Measurements from ENCODE around the gene NHERF2.
"Not testable (repeated sequence)": the region's sequence is repeated elsewhere in the genome, so short reads cannot be mapped to it uniquely, and the experiment has no call there.

Gene NHERF2

GRCh38 chr16:2033057-2033908 lies 6.6 kb downstream of the NHERF2 start:
- H3K36me3 ChIP-seq (ENCODE audit: control insufficient read depth, low read depth, low read length): no peaks in the 10 kb centered on the region
- H3K4me3 ChIP-seq (ENCODE audit: low read length): no peak overlapping the region
- peaks cover 4% of the 10 kb centered on the region for H3K27me3 ChIP-seq (ENCODE audit: control insufficient read depth, insufficient read depth, low read length)
- no peaks in the 10 kb centered on the region for H3K9me3 ChIP-seq (ENCODE audit: control insufficient read depth, low read depth, low read length)
- no peak overlapping the region for H3K9ac ChIP-seq (ENCODE audit: low read length)
- no peak overlapping the region for H3K27ac ChIP-seq (ENCODE audit: low read length)
- H3K4me1 ChIP-seq (ENCODE audit: control insufficient read depth, low read depth, low read length): no peaks in the 10 kb centered on the region

DNA sequence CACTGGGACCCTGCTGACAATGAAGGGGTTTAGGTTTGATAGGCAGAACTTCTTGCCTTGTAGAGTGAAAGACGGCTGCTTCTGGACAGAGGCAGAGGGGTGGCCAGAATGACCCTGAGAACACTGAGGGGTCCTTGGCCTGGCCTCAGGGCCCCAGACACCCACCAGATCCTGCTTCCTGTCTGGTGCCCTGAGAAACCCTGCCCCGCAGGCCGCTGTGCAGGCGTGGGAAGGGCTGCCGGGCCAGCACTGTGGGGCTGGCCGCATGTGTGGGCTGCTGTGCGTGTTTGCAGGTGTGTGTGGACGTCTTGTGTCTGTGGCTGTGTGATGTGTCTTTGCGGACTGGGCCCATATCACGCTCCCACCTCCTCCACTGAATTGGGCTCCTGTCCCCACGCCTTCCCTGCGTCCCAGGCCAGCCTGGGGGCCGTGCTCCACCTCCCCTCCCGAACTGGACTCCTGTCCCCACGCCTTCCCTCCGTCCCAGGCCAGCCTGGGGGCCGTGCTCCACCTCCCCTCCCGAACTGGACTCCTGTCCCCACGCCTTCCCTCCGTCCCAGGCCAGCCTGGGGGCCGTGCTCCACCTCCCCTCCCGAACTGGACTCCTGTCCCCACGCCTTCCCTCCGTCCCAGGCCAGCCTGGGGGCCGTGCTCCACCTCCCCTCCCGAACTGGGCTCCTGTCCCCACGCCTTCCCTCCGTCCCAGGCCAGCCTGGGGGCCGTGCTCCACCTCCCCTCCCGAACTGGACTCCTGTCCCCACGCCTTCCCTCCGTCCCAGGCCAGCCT lies 7.4 kb downstream of the NHERF2 start:
- not testable (repeated sequence) for H3K9me3 ChIP-seq (ENCODE audit: control insufficient read depth, low read depth, low read length)

DNA sequence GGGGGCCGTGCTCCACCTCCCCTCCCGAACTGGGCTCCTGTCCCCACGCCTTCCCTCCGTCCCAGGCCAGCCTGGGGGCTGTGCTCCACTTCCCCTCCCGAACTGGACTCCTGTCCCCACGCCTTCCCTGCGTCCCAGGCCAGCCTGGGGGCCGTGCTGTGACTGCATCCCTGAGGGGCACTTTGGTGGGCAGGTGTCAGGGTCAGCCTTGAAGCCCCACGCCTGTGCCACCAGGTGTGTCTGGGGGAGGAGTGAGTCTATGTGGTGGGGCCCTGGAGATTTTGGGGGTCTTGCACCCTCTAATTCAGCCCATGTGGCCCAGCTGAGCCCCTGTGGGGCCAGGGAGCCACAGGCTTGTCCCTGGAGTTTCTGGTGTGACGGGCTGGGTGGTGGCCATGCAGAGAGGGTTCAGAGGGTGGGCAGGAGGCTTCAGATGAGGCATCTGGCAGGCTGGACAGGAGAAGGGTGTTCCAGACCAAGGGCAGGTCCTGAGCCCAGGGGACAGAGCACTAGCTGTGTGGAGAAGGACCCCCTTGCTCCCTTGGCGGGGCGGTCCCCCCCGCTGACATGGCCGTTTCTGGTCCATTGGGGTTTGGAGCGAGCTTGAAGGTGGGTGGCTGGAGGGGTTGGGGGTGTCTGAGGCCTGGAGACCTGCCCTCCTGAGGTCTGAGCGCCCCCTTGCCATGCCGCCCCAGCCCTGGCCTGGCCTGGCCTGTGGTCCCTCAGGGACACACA lies 8.2 kb downstream of the NHERF2 start:
- Histone ChIP-seq H3K9ac (ENCODE audit: low read length) (no peak overlapping the region), H3K27ac (ENCODE audit: low read length) (no peak overlapping the region)

More for the DNA sequence above, 7.4 kb downstream of the NHERF2 start:
- not testable (repeated sequence) for H3K9ac ChIP-seq (ENCODE audit: low read length); H3K27me3 ChIP-seq (ENCODE audit: control insufficient read depth, insufficient read depth, low read length); H3K4me1 ChIP-seq (ENCODE audit: control insufficient read depth, low read depth, low read length); H3K36me3 ChIP-seq (ENCODE audit: control insufficient read depth, low read depth, low read length); H3K4me3 ChIP-seq (ENCODE audit: low read length); H3K27ac ChIP-seq (ENCODE audit: low read length)

DNA sequence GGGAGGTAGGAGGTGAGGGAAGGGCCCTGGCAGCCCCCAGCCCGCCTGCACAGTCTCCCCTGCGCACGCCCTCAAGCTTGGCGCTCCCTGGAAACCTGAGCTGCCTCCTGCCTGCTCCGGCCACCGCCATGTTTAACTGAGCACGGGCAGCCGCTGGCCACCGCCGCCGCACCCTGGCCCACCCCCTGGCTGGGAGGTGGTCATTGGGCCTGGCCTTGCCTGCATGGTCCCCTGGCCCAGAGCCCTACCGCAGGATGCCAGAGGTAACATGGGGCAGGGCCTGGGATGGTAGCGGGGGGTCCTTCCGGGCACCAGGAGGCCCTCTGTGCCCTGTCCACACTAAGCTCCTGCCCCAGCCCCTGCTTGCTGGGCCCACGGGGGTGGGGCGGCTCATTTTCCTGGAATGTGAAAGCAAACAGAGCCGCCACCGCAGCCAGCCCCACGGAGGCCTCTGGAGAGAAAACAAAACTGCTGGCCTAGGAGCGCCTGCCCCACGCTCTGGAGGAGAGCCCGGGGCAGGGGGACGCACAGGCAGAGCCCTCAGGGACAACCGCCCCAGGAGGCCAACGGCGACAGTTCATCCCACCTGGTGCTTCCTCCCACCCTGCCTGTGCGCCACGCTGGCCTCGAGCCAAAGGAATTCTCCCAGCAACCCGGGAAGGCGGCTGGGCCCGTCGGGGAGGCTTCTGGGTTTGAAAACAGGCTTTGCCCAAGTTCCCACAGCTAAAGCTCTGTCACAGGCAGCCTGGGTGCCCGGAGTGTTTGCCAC lies 8.9 kb downstream of the NHERF2 start:
- H3K27me3 ChIP-seq (ENCODE audit: control insufficient read depth, insufficient read depth, low read length): no peaks in the 10 kb centered on the region
- H3K9ac ChIP-seq (ENCODE audit: low read length): no peak overlapping the region
- no peak overlapping the region for H3K27ac ChIP-seq (ENCODE audit: low read length)
- no peaks in the 10 kb centered on the region for H3K9me3 ChIP-seq (ENCODE audit: control insufficient read depth, low read depth, low read length)
- H3K4me3 ChIP-seq (ENCODE audit: low read length): no peak overlapping the region
- H3K36me3 ChIP-seq (ENCODE audit: control insufficient read depth, low read depth, low read length): no peaks in the 10 kb centered on the region
- no peaks in the 10 kb centered on the region for H3K4me1 ChIP-seq (ENCODE audit: control insufficient read depth, low read depth, low read length)

More for the DNA sequence above, 8.2 kb downstream of the NHERF2 start:
- Histone ChIP-seq H3K4me3 (ENCODE audit: low read length) (no peak overlapping the region), H3K9me3 (ENCODE audit: control insufficient read depth, low read depth, low read length) (no peaks in the 10 kb centered on the region), H3K36me3 (ENCODE audit: control insufficient read depth, low read depth, low read length) (no peaks in the 10 kb centered on the region), H3K27me3 (ENCODE audit: control insufficient read depth, insufficient read depth, low read length) (no peaks in the 10 kb centered on the region), H3K4me1 (ENCODE audit: control insufficient read depth, low read depth, low read length) (no peaks in the 10 kb centered on the region)

GRCh38 chr16:2036200-2036966 lies 9.7 kb downstream of the NHERF2 start:
- no peak overlapping the region for H3K27ac ChIP-seq (ENCODE audit: low read length)
- H3K9ac ChIP-seq (ENCODE audit: low read length): no peak overlapping the region
- H3K4me3 ChIP-seq (ENCODE audit: low read length): no peak overlapping the region
- H3K27me3 ChIP-seq (ENCODE audit: control insufficient read depth, insufficient read depth, low read length): no peaks in the 10 kb centered on the region
- H3K36me3 ChIP-seq (ENCODE audit: control insufficient read depth, low read depth, low read length): no peaks in the 10 kb centered on the region
- H3K4me1 ChIP-seq (ENCODE audit: control insufficient read depth, low read depth, low read length): no peaks in the 10 kb centered on the region
- H3K9me3 ChIP-seq (ENCODE audit: control insufficient read depth, low read depth, low read length): no peaks in the 10 kb centered on the region

DNA sequence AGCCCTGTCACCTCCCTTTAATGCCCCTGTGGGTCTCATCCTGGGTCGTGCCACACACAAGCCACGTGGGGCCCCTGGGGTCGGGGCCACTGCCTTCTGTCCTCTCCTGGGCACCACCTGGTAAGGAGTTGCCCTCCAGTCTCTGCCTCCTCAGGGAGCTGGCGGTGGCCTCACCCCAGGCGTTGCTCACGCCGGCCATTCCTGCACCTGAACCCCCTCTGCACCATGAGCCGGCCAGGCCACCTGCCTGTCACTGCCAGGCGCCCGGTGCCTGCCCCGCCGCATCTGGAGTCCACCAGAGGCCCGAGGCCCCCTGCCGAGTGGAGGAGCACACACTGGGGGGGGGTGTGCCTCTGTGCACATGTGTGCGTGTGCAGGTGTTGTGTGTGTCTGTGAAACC lies 10.4 kb downstream of the NHERF2 start:
- Histone ChIP-seq H3K36me3 (ENCODE audit: control insufficient read depth, low read depth, low read length) (no peaks in the 10 kb centered on the region), H3K27me3 (ENCODE audit: control insufficient read depth, insufficient read depth, low read length) (no peaks in the 10 kb centered on the region), H3K27ac (ENCODE audit: low read length) (no peak overlapping the region), H3K9ac (ENCODE audit: low read length) (no peak overlapping the region), H3K4me3 (ENCODE audit: low read length) (no peak overlapping the region), H3K9me3 (ENCODE audit: control insufficient read depth, low read depth, low read length) (no peaks in the 10 kb centered on the region), H3K4me1 (ENCODE audit: control insufficient read depth, low read depth, low read length) (no peaks in the 10 kb centered on the region)

GRCh38 chr16:2037647-2038381 lies 11.1 kb downstream of the NHERF2 start:
- no peaks in the 10 kb centered on the region for H3K36me3 ChIP-seq (ENCODE audit: control insufficient read depth, low read depth, low read length)
- H3K27me3 ChIP-seq (ENCODE audit: control insufficient read depth, insufficient read depth, low read length): no peaks in the 10 kb centered on the region
- H3K9ac ChIP-seq (ENCODE audit: low read length): no peak overlapping the region
- H3K4me1 ChIP-seq (ENCODE audit: control insufficient read depth, low read depth, low read length): no peaks in the 10 kb centered on the region
- H3K9me3 ChIP-seq (ENCODE audit: control insufficient read depth, low read depth, low read length): no peaks in the 10 kb centered on the region
- no peak overlapping the region for H3K4me3 ChIP-seq (ENCODE audit: low read length)
- H3K27ac ChIP-seq (ENCODE audit: low read length): no peak overlapping the region

DNA sequence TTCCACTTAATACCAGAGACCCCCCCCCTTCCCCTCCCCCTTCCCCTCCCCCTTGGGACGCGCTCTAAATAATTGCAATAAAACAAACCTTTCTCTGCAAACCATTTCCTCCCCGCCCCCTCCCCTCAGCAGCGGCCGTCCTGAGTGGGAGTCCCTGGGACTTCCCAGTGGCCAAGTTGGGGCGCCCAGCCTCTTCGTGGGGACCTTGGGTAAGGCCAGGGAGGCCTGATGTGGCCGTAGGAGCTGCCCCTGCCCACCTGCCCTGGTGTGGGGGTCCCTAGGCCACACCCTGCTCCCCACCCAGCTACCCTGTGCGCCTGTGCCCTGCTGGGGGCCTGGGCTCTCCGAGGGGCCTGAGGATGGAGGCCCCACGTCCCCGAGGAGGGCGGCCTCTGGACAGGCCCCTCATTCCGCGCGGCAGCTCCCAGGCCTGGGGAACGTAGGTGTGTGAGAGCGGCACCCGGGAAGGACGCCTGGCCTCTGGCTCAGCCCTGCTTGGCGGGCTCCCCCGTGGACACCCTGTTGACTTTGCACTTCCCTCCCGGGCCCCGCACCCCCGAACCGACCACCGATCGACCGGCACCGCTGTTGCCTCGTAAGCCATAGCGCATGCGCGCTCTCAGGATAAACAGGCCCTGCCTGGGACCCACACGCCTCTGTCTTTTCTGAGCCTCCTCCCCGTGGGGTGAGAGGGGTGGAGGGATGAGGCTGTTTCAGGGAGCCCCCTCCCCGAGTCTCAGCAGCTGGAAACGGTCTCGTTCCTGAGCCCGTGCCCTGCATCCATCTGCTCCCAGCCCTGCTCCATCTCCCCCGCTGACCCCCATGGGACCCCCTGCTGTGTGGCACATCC lies 11.9 kb downstream of the NHERF2 start:
- Histone ChIP-seq H3K27ac (ENCODE audit: low read length) (no peak overlapping the region), H3K4me1 (ENCODE audit: control insufficient read depth, low read depth, low read length) (no peaks in the 10 kb centered on the region)

GRCh38 chr16:2039274-2040031 lies 12.8 kb downstream of the NHERF2 start:
- Histone ChIP-seq H3K4me1 (ENCODE audit: control insufficient read depth, low read depth, low read length) (no peaks in the 10 kb centered on the region), H3K9me3 (ENCODE audit: control insufficient read depth, low read depth, low read length) (no peaks in the 10 kb centered on the region), H3K4me3 (ENCODE audit: low read length) (no peak overlapping the region), H3K27me3 (ENCODE audit: control insufficient read depth, insufficient read depth, low read length) (no peaks in the 10 kb centered on the region), H3K36me3 (ENCODE audit: control insufficient read depth, low read depth, low read length) (peaks cover 4% of the 10 kb centered on the region), H3K27ac (ENCODE audit: low read length) (no peak overlapping the region), H3K9ac (ENCODE audit: low read length) (no peak overlapping the region)

More for the DNA sequence above, 11.9 kb downstream of the NHERF2 start:
- Histone ChIP-seq H3K9me3 (ENCODE audit: control insufficient read depth, low read depth, low read length) (no peaks in the 10 kb centered on the region), H3K36me3 (ENCODE audit: control insufficient read depth, low read depth, low read length) (peaks cover 4% of the 10 kb centered on the region), H3K27me3 (ENCODE audit: control insufficient read depth, insufficient read depth, low read length) (no peaks in the 10 kb centered on the region), H3K9ac (ENCODE audit: low read length) (no peak overlapping the region), H3K4me3 (ENCODE audit: low read length) (no peak overlapping the region)

Measured in iPS-18a (cell line).